IPS DF 6.9 (cell line): ENCODE results near the gene L3HYPDH.

Experiments
- DNase-seq: peaks from one replicate; pipeline ENCODE4 v3.0.0-alpha.2; 2013; ENCODE audit warnings: low read depth, low spot score
- H3K27ac ChIP-seq: one replicate; pipeline ENCODE4 v1.5.1; 2013; ENCODE audit warnings: low read length, control low read depth
- H3K27me3 ChIP-seq: 2 replicates; pipeline ENCODE4 v1.6.1; 2013; ENCODE audit warnings: mild to moderate bottlenecking, low read length; ENCODE audit not compliant: control insufficient read depth, insufficient read depth
- H3K36me3 ChIP-seq: 2 replicates; pipeline ENCODE4 v1.6.1; 2013; ENCODE audit warnings: low read length; ENCODE audit not compliant: control insufficient read depth, insufficient read depth
- H3K4me1 ChIP-seq: 2 replicates; pipeline ENCODE4 v1.6.1; 2013; ENCODE audit warnings: low read length; ENCODE audit not compliant: control insufficient read depth, insufficient read depth
- H3K4me3 ChIP-seq: 2 replicates; pipeline ENCODE4 v1.5.1; 2013; ENCODE audit warnings: mild to moderate bottlenecking, low read length
- H3K9me3 ChIP-seq: 2 replicates; pipeline ENCODE4 v1.6.1; 2013; ENCODE audit warnings: low read length, inconsistent platforms; ENCODE audit not compliant: control insufficient read depth, insufficient read depth
- WGBS: extraction: QIAGEN DNeasy Blood & Tissue Kit; methylation state at CpG from one replicate; pipeline ENCODE4 v1.1.7; 2013; ENCODE audit warnings: mixed read lengths, missing lambda C conversion rate; ENCODE audit not compliant: insufficient read length, insufficient coverage; 5-methylcytosine and 5-hydroxymethylcytosine counted together

The L3HYPDH gene

GRCh38 chr14:59428581-59429012, 55.6 kb downstream of the L3HYPDH start:
- Histone ChIP-seq H3K9me3 (no peaks in the 10 kb centered on the region), H3K27ac (no peak overlapping the region)

GRCh38 chr14:59427653-59428580, 56.3 kb downstream of the L3HYPDH start:
- Histone ChIP-seq H3K4me1 (no peaks in the 10 kb centered on the region), H3K36me3 (no peaks in the 10 kb centered on the region), H3K4me3 (no peak overlapping the region), H3K27ac (no peak overlapping the region), H3K9me3 (no peaks in the 10 kb centered on the region), H3K27me3 (no peaks in the 10 kb centered on the region)
- no peak for DNase-seq
- WGBS = no CpG with 5 or more reads among the region's 13 CpGs

More at GRCh38 chr14:59428581-59429012, 55.6 kb downstream of the L3HYPDH start:
- Histone ChIP-seq H3K4me1 (no peaks in the 10 kb centered on the region), H3K4me3 (no peak overlapping the region), H3K27me3 (no peaks in the 10 kb centered on the region), H3K36me3 (no peaks in the 10 kb centered on the region)
- DNase-seq = no peak
- no CpG with 5 or more reads among the region's 1 CpG for WGBS

GRCh38 chr14:59425322-59425935, 58.8 kb downstream of the L3HYPDH start:
- Histone ChIP-seq H3K4me3 (no peak overlapping the region), H3K4me1 (no peaks in the 10 kb centered on the region), H3K27ac (no peak overlapping the region), H3K36me3 (no peaks in the 10 kb centered on the region), H3K9me3 (no peaks in the 10 kb centered on the region), H3K27me3 (no peaks in the 10 kb centered on the region)
- WGBS = no CpG with 5 or more reads among the region's 3 CpGs
- DNase-seq = no peak

- H3K36me3 ChIP-seq = no peaks in the 10 kb centered on the region
- no peaks in the 10 kb centered on the region for H3K4me1 ChIP-seq
- WGBS = 100% methylated on average over 1 of the region's 4 CpGs
- H3K27me3 ChIP-seq = no peaks in the 10 kb centered on the region
- no peak for DNase-seq
- H3K9me3 ChIP-seq = no peaks in the 10 kb centered on the region
- no peak overlapping the region for H3K27ac ChIP-seq
- H3K4me3 ChIP-seq = no peak overlapping the region
Observed at GRCh38 chr14:59424341-59425071, 59.7 kb downstream of the L3HYPDH start.
